PC-3 (cell line): ENCODE measurements around the gene ALG9. TPM values are rescaled to one million over a fixed set of nuclear protein-coding genes. Genes with fewer than 3 reads are reported as not detected.

Source experiments
- ATAC-seq: fragments of 200-7000 bp; cut with Tn5 transposase; 2 replicates; pipeline ENCODE4 v1.9.1; 2020; ENCODE audit warnings: mild to moderate bottlenecking, moderate library complexity
- BruUV-seq: library from RNA; stranded (reverse); fragments of 400-500 nt; replicated peaks from 2 replicates; lab custom pipeline; 2021; lab: Mats Ljungman, UMichigan
- CTCF ChIA-PET: fragments of 300-600 bp; sonication (Branson Sonifier 250); formaldehyde crosslinking; loops from one replicate; lab custom pipeline; 2022; ENCODE audit warnings: antibody characterized with exemption; lab: Charles Lee
- POLR2A ChIA-PET: fragments of 300-600 bp; sonication (Branson Sonifier 250); formaldehyde crosslinking; loops from one replicate; lab custom pipeline; 2022; ENCODE audit warnings: antibody characterized with exemption; ENCODE audit not compliant: unreplicated experiment; lab: Charles Lee
- DNase-seq: peaks from one replicate; pipeline ENCODE4 v3.0.0-alpha.2; 2015
- H2AFZ ChIP-seq: fragments of 300-600 bp; sonication (generic); 2 replicates; pipeline ENCODE4 v1.6.0; 2016; ENCODE audit warnings: antibody characterized with exemption, low read length
- H3F3A ChIP-seq: fragments of 300-600 bp; sonication (generic); one replicate; pipeline ENCODE4 v1.6.0; 2017; ENCODE audit warnings: antibody characterized with exemption, low read length, control low read depth, mild to moderate bottlenecking; ENCODE audit not compliant: unreplicated experiment
- H3K27ac ChIP-seq: fragments of 300-600 bp; sonication (generic); 2 replicates; pipeline ENCODE4 v1.5.1; 2016; ENCODE audit warnings: mild to moderate bottlenecking, low read length
- H3K27me3 ChIP-seq: fragments of 300-600 bp; sonication (generic); 2 replicates; pipeline ENCODE4 v1.6.1; 2016; ENCODE audit warnings: low read length, mixed read lengths
- H3K36me3 ChIP-seq: fragments of 300-600 bp; sonication (generic); 2 replicates; pipeline ENCODE4 v1.6.1; 2016; ENCODE audit warnings: low read depth, mixed run types, low read length, mixed read lengths
- H3K4me1 ChIP-seq: fragments of 300-600 bp; sonication (generic); 2 replicates; pipeline ENCODE4 v1.5.1; 2016; ENCODE audit warnings: low read length; ENCODE audit not compliant: insufficient read depth
- H3K4me2 ChIP-seq: fragments of 300-600 bp; sonication (generic); 2 replicates; pipeline ENCODE4 v1.6.0; 2016; ENCODE audit warnings: low read length
- H3K4me3 ChIP-seq: fragments of 300-600 bp; sonication (generic); 2 replicates; pipeline ENCODE4 v1.5.1; 2016; ENCODE audit warnings: mild to moderate bottlenecking, low read length, mixed read lengths
- H3K79me2 ChIP-seq: fragments of 300-600 bp; sonication (generic); 2 replicates; pipeline ENCODE4 v1.6.1; 2017; ENCODE audit warnings: low read length, mixed read lengths
- H3K9ac ChIP-seq: fragments of 300-600 bp; sonication (generic); 2 replicates; pipeline ENCODE4 v1.6.0; 2016; ENCODE audit warnings: mild to moderate bottlenecking, low read length
- H3K9me2 ChIP-seq: fragments of 300-600 bp; sonication (generic); replicated peaks from 2 replicates; pipeline ENCODE4 v1.6.1; 2016; ENCODE audit warnings: mixed run types, low read length, mixed read lengths
- H3K9me3 ChIP-seq: fragments of 300-600 bp; sonication (generic); 2 replicates; pipeline ENCODE4 v1.6.1; 2016; ENCODE audit warnings: low read length, mixed read lengths
- H4K20me1 ChIP-seq: fragments of 300-600 bp; sonication (generic); 2 replicates; pipeline ENCODE4 v1.6.1; 2016; ENCODE audit warnings: low read length, mixed read lengths
- CTCF ChIP-seq: fragments of 300-600 bp; sonication (generic); conservative IDR thresholded peaks from 2 replicates; pipeline ENCODE4 v1.5.1; 2017; ENCODE audit warnings: antibody characterized with exemption, low read depth, mild to moderate bottlenecking, low read length
- EZH2 ChIP-seq: fragments of 300-600 bp; sonication (generic); IDR thresholded peaks from one replicate; pipeline ENCODE4 v1.6.1; 2017; ENCODE audit warnings: antibody characterized with exemption, mild to moderate bottlenecking, low read length; ENCODE audit not compliant: unreplicated experiment
- EZH2phosphoT487 ChIP-seq: fragments of 300-600 bp; sonication (generic); IDR thresholded peaks from 2 replicates; pipeline ENCODE4 v1.6.1; 2018; ENCODE audit warnings: mild to moderate bottlenecking, antibody characterized with exemption, low read length, borderline replicate concordance
- intact Hi-C: fragments of 100-400 bp; cut with micrococcal nuclease; formaldehyde crosslinking; loops from 2 replicates; pipeline ENCODE4 v1.9.0; 2023
- total RNA-seq: library from RNA; depleted of rRNA; stranded (reverse); fragments of >200 nt; gene quantifications from 2 replicates; pipeline ENCODE4 v1.2.3, GENCODE V29; 2014

The ALG9 gene
- total RNA-seq, 1 experiment from 2014 or later = 34.3 TPM

- TF ChIP-seq EZH2 = no peak
- no peak for TF ChIP-seq EZH2phosphoT487
- no peak for TF ChIP-seq CTCF
- Histone ChIP-seq H3K9me3 (no peaks in the 10 kb centered on the region), H3K36me3 (peaks cover 34% of the 10 kb centered on the region), H3F3A (no peaks in the 10 kb centered on the region), H3K4me1 (peaks cover 21% of the 10 kb centered on the region), H4K20me1 (0 out of 2 replicates have a peak, but pooled peaks cover 5% of the 10 kb centered on the region), H3K27me3 (no peaks in the 10 kb centered on the region), H3K9me2 (no peaks in the 10 kb centered on the region), H3K27ac (peak overlapping the region; percentile 74), H3K9ac (peak overlapping the region; percentile 85), H3K79me2 (peaks cover 42% of the 10 kb centered on the region), H2AFZ (peak overlapping the region; percentile 91), H3K4me3 (peak overlapping the region; percentile 74), H3K4me2 (peak overlapping the region; percentile 88)
- ChIA-PET CTCF (interaction anchor here (0.6 to 1.0 kb wide), 2 partner anchors 12 to 71 kb away, joined by 3 to 4 read pairs; no protein-coding TSS in a partner anchor), POLR2A (interaction anchor here (0.6 to 1.2 kb wide), 10 partner anchors 28 to 1275 kb away, joined by 3 to 9 read pairs (median 4); partner anchors contain the start of gene SIK2)
- intact Hi-C loops = no loop called here
- peak; percentile 10 for ATAC-seq
- DNase-seq = peak; percentile 35
- BruUV-seq = no TSS peak
Measured at GRCh38 chr11:111765320-111765983, 105.9 kb downstream of the ALG9 start.

- Histone ChIP-seq H3K27ac (peak overlapping the region; percentile 74), H3K4me2 (peak overlapping the region; percentile 88), H3K4me1 (peaks cover 18% of the 10 kb centered on the region), H3K36me3 (peaks cover 41% of the 10 kb centered on the region), H3K9me2 (no peaks in the 10 kb centered on the region), H3F3A (no peaks in the 10 kb centered on the region), H3K4me3 (peak overlapping the region; percentile 74), H3K27me3 (no peaks in the 10 kb centered on the region), H3K9me3 (no peaks in the 10 kb centered on the region), H2AFZ (no peak overlapping the region), H4K20me1 (0 out of 2 replicates have a peak, but pooled peaks cover 5% of the 10 kb centered on the region), H3K79me2 (peaks cover 42% of the 10 kb centered on the region), H3K9ac (peak overlapping the region; percentile 85)
- POLR2A ChIA-PET = interaction anchor here (0.6 to 1.2 kb wide), 2 partner anchors 29 to 162 kb away, joined by 3 to 4 read pairs; partner anchors contain the start of gene SIK2
- peak; percentile 45 for ATAC-seq
- DNase-seq = peak; percentile 73
- intact Hi-C loops = loop anchor here (1.0 kb wide), 1 partner anchor 16 kb away; no protein-coding TSS in a partner anchor
- CTCF ChIA-PET = interaction anchor here (1.0 kb wide), 1 partner anchor 13 kb away, joined by 3 read pairs; no protein-coding TSS in a partner anchor
- BruUV-seq = no TSS peak
- no peak for TF ChIP-seq CTCF
- no peak for TF ChIP-seq EZH2phosphoT487
- no peak for TF ChIP-seq EZH2
Measured at GRCh38 chr11:111764621-111765020, 106.8 kb downstream of the ALG9 start.
